GM12864 (cell line): ENCODE measurements around the gene ARAP3.
A peak's percentile ranks its signal among the peaks of the same experiment; 100 is the strongest.

Source experiments
- DNase-seq: peaks from one replicate; pipeline ENCODE4 v3.0.0-alpha.2; 2011; ENCODE audit warnings: low read depth
- H3K4me3 ChIP-seq: 2 replicates; pipeline ENCODE4 v1.5.1; 2011; ENCODE audit warnings: mild to moderate bottlenecking, low read depth, low read length, control low read depth
- TF ChIP-seq, protein P1 (sequence below): IDR thresholded peaks from 2 replicates; pipeline ENCODE4 v1.5.1; 2011; ENCODE audit warnings: low read depth, mild to moderate bottlenecking, moderate library complexity, low read length, control low read depth, inconsistent platforms; ENCODE audit errors: missing control alignments

Gene ARAP3

DNA sequence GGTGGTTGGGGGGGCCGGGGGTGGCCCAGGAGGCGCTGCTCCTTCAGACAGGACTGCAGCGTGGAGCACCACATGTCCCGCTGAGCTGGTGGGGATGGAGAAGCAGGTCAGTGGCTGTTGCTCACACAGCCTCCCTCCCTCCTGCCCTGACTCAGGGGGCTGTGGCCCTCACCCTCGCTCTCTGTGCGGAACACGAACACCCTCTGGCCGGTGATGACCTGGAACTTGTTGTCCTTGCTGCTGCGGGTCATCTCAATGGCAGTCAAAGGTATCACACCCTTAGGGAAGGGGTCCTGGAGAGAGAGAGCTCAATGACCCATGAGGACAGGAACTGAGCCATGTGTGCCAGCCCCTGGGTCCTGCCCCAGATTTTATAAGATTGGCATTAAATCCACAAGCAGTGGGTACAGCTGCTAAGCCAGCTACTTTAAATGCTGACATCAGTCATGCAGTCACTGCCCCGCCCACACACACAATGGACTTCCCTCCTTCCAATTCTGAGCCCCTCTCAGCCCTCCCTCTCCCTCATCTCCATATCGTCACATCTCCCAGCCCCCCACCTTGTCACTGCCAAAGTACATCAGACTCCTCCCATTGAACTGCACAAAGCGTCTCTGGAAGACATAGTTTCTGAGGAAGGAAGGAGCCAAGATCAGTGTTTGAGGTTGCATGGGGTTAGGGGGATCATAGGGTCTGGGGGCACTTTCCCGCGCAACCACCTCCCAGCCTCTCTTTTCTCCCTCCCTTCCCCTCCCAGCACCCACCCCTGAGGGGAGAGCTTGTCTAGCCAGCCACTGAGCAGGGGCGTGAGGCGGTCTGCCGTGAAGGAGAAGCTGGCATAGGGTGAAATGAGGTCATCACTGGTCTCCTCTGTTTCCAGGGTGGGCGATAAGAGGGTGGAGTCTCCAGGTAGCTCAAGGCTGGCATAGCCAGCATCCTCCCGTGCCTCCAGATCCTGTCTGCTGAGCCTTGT, 8.9 kb downstream of the ARAP3 start:
- TF ChIP-seq, protein P1, sequence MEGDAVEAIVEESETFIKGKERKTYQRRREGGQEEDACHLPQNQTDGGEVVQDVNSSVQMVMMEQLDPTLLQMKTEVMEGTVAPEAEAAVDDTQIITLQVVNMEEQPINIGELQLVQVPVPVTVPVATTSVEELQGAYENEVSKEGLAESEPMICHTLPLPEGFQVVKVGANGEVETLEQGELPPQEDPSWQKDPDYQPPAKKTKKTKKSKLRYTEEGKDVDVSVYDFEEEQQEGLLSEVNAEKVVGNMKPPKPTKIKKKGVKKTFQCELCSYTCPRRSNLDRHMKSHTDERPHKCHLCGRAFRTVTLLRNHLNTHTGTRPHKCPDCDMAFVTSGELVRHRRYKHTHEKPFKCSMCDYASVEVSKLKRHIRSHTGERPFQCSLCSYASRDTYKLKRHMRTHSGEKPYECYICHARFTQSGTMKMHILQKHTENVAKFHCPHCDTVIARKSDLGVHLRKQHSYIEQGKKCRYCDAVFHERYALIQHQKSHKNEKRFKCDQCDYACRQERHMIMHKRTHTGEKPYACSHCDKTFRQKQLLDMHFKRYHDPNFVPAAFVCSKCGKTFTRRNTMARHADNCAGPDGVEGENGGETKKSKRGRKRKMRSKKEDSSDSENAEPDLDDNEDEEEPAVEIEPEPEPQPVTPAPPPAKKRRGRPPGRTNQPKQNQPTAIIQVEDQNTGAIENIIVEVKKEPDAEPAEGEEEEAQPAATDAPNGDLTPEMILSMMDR: no peak
- no peak overlapping the region for H3K4me3 ChIP-seq
- no peak for DNase-seq

DNA sequence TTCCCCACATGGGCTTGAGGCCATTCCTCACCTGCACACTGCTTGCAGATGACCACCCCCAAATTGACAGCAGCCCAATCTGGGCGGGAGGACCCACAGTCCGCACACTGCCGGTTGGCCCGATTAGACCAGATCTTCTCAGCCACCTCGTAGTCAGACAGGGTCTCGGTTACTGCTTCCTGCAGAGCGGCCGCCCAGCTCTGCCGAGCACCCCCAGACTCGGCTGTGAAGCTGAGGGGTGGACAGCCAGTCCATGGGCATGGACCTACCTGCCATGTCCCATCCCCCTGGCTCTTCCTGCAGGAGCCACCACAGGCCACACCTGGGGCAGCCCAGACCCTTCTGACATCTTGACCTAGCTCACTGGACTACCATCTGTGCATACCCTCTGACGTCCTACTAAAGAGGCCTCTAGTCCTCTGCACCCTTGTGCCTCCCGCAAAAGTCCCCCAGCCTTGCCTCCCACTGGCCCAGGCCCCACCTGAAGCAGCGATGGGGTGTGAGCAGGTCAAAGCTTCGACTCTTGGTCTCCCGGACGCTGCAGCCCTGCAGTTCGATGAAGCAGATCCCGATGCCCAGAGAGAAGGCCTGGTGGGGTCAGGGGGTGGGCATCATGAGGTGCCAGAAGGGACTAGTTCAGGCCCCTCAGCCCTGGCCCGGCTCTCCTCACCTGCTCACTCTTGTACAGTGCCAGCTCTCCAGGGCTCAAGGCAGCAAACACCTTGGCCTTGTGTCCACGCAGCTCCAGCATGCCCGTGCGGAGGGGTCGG, 9.8 kb downstream of the ARAP3 start:
- DNase-seq: no peak
- no peak overlapping the region for H3K4me3 ChIP-seq
- TF ChIP-seq, protein P1: no peak

DNA sequence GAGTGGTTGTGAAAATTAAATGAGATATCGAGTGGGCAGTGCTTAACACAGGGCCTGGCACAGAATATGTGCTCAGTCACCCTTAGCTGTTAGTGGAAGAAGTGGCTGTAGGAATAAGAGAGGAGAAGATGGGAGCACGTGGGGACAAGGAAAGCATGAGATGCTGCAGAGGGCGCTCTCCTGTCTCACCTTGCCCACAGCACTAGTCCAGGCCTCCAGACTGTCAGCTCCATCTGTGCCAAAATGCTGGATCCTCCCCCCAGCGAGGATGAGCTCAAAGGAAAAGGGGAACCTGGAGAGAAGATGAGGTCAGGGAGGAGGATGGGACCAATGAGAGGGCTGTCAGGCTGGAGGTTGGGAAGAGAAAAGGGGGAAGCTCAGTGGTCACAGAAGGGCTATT, 12.5 kb downstream of the ARAP3 start:
- TF ChIP-seq, protein P1: peak; percentile 22
- H3K4me3 ChIP-seq: no peak overlapping the region
- no peak for DNase-seq

DNA sequence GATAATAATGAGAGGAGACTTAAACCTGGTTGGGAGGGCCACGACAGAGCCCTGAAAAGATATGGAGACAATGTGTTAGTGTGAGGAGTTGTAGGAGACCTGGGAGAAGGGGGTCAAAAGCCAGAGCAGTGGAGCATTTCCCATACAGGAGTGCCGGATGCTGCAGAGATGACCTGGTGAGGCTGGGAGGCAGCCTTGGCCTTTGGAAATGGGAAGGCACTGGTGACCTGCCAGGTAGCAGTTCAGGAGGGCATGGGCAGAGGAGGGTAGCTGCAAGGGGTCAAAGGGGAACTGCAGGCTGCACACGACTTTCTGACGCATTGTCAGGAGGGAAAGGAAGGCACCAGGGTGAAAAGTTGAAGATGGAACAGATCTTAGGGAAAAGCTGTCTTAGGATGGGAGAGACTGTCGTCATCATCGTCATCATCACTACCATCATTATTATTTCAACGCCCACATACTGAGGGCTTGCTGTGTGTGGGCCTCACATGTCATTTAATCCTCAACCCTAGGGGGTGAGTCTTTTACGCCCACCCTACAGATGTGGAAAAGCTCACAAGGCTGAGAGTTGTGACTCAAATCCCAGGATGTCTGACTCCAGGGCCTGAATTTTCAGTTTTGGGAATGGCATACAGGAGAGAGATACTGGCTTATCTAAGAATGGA, 13.3 kb downstream of the ARAP3 start:
- DNase-seq: no peak
- TF ChIP-seq, protein P1: no peak
- no peak overlapping the region for H3K4me3 ChIP-seq

DNA sequence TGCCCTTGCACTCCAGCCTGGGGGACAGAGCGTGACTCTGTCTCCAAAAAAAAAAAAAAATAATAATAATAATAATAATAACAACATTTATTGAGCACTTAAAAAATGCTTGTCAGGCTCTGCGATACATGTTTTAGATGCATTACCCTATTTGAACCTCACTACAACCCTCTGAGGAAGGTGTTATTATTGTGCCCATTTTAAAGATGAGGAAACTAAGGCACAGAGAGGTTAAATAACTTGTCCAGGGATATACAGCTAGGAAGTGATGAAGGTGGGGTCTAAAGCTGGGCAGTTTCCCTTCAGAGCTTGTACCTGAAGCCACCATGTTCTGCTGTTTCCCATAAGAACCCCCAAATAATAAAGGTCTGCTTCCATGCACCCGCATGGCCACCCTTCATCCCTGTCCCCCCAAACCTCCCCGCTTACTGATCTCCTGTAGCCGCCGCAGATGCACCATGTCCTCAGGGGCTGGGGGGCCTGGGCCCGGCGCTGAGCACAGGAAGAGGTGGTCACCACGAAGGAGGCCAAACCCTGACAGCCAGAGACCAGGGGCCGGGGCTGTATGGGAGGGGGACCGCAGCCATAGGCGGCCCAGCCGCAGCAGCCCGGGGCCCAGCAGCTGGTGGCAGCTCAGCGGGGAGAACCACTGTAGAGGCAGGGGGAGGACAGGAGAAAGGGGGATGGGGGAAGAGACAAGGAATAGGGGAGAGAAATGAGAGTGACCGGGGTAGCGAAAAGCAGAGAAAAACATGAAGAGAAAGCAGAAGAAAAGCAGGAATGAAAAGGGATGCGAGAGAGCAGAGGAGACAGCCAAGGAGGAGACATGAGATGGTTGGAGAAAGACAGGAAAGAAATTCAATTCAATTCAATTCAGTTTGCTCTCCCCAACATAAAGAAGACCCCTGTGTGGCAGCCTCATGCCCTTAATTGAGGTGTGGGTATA, 15.8 kb downstream of the ARAP3 start:
- no peak overlapping the region for H3K4me3 ChIP-seq
- DNase-seq: no peak
- TF ChIP-seq, protein P1: no peak

DNA sequence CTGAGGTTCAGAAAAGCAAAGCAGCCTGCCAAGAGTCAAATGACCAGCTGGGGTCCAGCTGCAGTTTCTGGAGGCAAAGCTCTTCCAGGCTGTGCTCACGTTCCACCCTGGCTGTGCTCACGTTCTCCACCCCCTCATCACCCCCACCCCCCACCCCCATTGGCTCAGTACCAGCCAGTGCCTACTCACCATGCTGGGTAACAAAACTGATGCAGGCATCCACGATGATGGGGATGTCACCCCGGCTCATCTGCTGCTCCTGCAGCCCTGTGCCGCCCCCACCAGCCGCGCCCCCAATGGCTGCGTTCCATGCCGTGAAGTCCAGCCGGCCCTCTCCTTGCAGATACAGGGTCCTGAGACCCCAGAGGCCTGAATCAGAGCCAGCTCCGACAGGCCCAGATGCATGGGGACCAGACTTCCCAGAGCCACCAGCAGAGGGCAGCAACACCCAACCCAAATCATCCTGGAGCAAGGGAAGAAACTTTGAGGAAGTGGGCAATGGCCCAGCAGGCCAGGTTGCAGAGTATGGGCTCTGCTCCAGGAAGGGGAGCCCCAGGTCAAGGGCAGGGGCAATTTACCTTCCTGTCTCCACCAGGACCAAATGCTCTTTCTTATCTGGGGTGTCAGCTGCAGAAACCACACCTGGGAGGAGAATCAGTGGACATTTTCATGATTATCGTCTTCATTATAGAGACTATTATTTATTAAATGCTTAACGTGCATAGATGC, 17.1 kb downstream of the ARAP3 start:
- DNase-seq: peak; percentile 36
- H3K4me3 ChIP-seq: no peak overlapping the region
- TF ChIP-seq, protein P1: peak; percentile 97
